DOHH2 (cell line): ENCODE data around the gene ADAM10.

Experiments used
- H3F3A ChIP-seq: fragments of 200-600 bp; sonication (generic), shearing (Covaris generic); 2 replicates; pipeline ENCODE4 v1.6.0; 2016; ENCODE audit warnings: antibody characterized with exemption, mild to moderate bottlenecking; ENCODE audit not compliant: control insufficient read depth, insufficient read depth
- H3K27ac ChIP-seq: fragments of 200-600 bp; sonication (generic); 2 replicates; pipeline ENCODE4 v1.5.1; 2014; ENCODE audit warnings: low read depth, mild to moderate bottlenecking, low read length, moderate library complexity
- H3K27me3 ChIP-seq: fragments of 200-600 bp; sonication (generic); 2 replicates; pipeline ENCODE4 v1.6.1; 2014; ENCODE audit warnings: mild to moderate bottlenecking, low read length, mixed read lengths; ENCODE audit not compliant: control insufficient read depth
- H3K36me3 ChIP-seq: fragments of 200-600 bp; sonication (generic); 2 replicates; pipeline ENCODE4 v1.6.1; 2014; ENCODE audit warnings: mild to moderate bottlenecking, low read length, moderate library complexity, mixed read lengths; ENCODE audit not compliant: control insufficient read depth
- H3K4me1 ChIP-seq: fragments of 200-600 bp; sonication (generic); 2 replicates; pipeline ENCODE4 v1.6.1; 2014; ENCODE audit warnings: mild to moderate bottlenecking, low read length, mixed read lengths; ENCODE audit not compliant: control insufficient read depth
- H3K4me2 ChIP-seq: fragments of 200-600 bp; sonication (generic); 2 replicates; pipeline ENCODE4 v1.6.0; 2014; ENCODE audit warnings: mild to moderate bottlenecking, low read length, moderate library complexity
- H3K4me3 ChIP-seq: fragments of 200-600 bp; sonication (generic); 2 replicates; pipeline ENCODE4 v1.5.1; 2014; ENCODE audit warnings: mild to moderate bottlenecking, low read length, mixed read lengths
- H3K79me2 ChIP-seq: fragments of 200-600 bp; sonication (generic); 2 replicates; pipeline ENCODE4 v1.6.1; 2014; ENCODE audit warnings: mild to moderate bottlenecking, low read length, mixed read lengths; ENCODE audit not compliant: control insufficient read depth
- H3K9me2 ChIP-seq: fragments of 200-600 bp; sonication (generic); replicated peaks from 2 replicates; pipeline ENCODE4 v1.6.1; 2014; ENCODE audit warnings: mild to moderate bottlenecking, low read length, mixed read lengths; ENCODE audit not compliant: control insufficient read depth
- H3K9me3 ChIP-seq: fragments of 200-600 bp; sonication (generic); 2 replicates; pipeline ENCODE4 v1.6.1; 2014; ENCODE audit warnings: antibody characterized with exemption, low read length, mixed read lengths; ENCODE audit not compliant: control insufficient read depth, insufficient read depth
- H4K20me1 ChIP-seq: fragments of 200-600 bp; sonication (generic); 2 replicates; pipeline ENCODE4 v1.6.0; 2014; ENCODE audit warnings: low read depth, mild to moderate bottlenecking, antibody characterized with exemption, low read length, moderate library complexity; ENCODE audit not compliant: control insufficient read depth, insufficient read depth
- EZH2phosphoT487 ChIP-seq: fragments of 200-600 bp; sonication (generic); IDR thresholded peaks from 2 replicates; pipeline ENCODE4 v1.6.1; 2017; ENCODE audit warnings: borderline replicate concordance, mild to moderate bottlenecking, antibody characterized with exemption, low read length, moderate library complexity, mixed read lengths
- TF ChIP-seq, protein P1 (sequence below): fragments of 200-600 bp; sonication (generic); IDR thresholded peaks from one replicate; pipeline ENCODE4 v1.5.1; 2014; ENCODE audit warnings: antibody characterized with exemption, mild to moderate bottlenecking, low read depth, low read length; ENCODE audit not compliant: poor library complexity, severe bottlenecking

Gene ADAM10

DNA sequence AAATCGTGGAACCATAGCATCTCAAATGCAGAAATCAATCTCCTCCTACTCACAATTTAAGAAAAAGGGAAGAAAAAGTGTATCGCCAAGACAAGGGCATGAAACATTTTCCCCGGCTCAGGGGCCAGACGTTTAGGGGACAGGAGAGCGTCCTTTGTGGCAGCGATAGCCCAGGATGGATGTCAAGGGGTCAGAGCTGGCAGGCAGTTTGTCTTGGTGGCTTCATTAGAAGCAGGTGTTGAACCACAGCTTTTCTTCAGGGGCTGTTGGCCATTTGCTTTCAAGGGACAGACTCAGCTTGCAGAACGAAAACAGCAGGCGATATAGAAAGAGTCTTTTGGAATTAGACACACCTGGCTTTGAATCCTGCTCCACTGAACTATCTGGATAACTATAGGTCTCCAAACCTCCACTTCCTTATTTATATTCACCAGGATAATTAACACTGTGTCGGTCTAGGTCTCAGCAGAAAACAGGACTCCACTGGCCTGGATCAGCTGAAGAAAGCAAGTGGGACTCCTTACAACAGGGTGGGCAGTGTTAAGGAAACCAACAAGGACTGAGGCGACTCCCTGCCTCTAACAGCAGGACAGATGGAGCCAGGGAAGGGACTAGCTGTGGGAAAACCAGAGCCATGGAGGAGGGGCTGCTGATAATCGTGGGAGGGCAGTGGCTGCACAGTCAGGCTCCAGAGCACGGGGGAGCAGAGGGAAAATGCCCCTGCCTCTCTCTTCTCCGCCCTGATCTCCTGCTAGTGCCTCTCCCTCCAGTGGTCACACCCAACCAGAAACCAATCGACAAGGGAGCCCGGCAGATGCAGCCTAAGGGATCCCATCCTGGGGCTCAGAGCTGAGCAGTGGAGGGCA lies 194.1 kb downstream of the ADAM10 start:
- no peaks in the 10 kb centered on the region; the same call in 1 of the 2 replicates for H3K27me3 ChIP-seq
- H3K4me1 ChIP-seq: no peaks in the 10 kb centered on the region
- H3K9me2 ChIP-seq: no peaks in the 10 kb centered on the region
- H3K27ac ChIP-seq: no peak overlapping the region
- no peaks in the 10 kb centered on the region for H3F3A ChIP-seq
- H3K79me2 ChIP-seq: no peaks in the 10 kb centered on the region
- H3K9me3 ChIP-seq: no peaks in the 10 kb centered on the region
- H3K4me3 ChIP-seq: no peak overlapping the region
- no peak for TF ChIP-seq EZH2phosphoT487
- TF ChIP-seq, protein P1, sequence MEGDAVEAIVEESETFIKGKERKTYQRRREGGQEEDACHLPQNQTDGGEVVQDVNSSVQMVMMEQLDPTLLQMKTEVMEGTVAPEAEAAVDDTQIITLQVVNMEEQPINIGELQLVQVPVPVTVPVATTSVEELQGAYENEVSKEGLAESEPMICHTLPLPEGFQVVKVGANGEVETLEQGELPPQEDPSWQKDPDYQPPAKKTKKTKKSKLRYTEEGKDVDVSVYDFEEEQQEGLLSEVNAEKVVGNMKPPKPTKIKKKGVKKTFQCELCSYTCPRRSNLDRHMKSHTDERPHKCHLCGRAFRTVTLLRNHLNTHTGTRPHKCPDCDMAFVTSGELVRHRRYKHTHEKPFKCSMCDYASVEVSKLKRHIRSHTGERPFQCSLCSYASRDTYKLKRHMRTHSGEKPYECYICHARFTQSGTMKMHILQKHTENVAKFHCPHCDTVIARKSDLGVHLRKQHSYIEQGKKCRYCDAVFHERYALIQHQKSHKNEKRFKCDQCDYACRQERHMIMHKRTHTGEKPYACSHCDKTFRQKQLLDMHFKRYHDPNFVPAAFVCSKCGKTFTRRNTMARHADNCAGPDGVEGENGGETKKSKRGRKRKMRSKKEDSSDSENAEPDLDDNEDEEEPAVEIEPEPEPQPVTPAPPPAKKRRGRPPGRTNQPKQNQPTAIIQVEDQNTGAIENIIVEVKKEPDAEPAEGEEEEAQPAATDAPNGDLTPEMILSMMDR: no peak
- no peaks in the 10 kb centered on the region for H4K20me1 ChIP-seq
- H3K4me2 ChIP-seq: no peak overlapping the region
- no peaks in the 10 kb centered on the region for H3K36me3 ChIP-seq

DNA sequence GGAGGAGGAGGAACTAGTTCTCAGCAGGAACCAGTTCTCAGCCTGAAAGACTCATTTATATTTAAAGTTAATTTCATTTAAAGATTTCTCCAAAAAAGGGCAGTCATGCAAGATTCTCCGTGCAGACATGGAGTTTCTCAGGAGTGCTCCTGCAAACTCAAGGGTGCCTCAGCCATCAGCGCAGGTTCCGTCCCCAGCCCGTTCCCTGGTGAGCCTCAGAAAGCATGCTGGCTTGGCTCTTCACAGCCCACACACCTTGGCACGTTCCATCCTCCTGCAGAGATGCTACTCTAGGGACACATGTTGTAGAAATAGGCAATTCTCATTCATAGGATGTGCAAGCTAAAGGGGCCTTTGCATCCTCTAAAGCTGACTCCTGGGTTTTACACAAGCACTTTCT lies 194.7 kb downstream of the ADAM10 start:
- no peaks in the 10 kb centered on the region for H3F3A ChIP-seq
- no peaks in the 10 kb centered on the region for H4K20me1 ChIP-seq
- H3K4me3 ChIP-seq: no peak overlapping the region
- no peaks in the 10 kb centered on the region for H3K9me2 ChIP-seq
- no peak overlapping the region for H3K27ac ChIP-seq
- no peaks in the 10 kb centered on the region for H3K36me3 ChIP-seq
- H3K79me2 ChIP-seq: no peaks in the 10 kb centered on the region
- no peaks in the 10 kb centered on the region for H3K9me3 ChIP-seq
- no peak for TF ChIP-seq EZH2phosphoT487
- TF ChIP-seq, protein P1: no peak
- no peak overlapping the region for H3K4me2 ChIP-seq
- no peaks in the 10 kb centered on the region for H3K4me1 ChIP-seq
- H3K27me3 ChIP-seq: no peaks in the 10 kb centered on the region; the same call in 1 of the 2 replicates

DNA sequence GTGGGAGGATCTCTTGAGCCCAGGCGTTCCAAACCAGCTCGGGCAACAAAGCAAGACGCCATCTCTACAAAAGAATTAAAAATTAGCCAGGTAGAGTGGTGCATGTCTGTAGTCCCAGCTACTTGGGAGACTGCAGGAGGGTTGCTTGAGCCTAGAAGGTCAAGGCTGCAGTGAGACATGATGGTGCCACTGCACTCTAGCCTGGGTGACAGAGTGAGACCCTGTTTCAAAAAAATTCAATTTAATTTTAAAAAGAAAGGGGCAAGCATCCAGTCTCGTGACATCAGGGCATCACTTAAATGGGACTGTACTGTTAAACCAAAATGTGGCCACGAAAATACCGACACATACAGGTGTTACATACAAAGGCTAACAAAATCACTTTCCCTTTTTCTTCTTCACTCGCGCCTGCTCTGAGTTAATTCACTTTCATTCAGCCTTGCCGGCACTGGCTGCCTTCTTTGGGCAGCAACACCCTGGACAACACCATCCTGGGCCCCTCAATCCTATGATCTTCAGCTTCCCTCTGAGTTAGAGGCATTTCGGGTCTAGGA lies 196.1 kb downstream of the ADAM10 start:
- no peaks in the 10 kb centered on the region for H3K36me3 ChIP-seq
- no peak overlapping the region for H3K4me2 ChIP-seq
- no peaks in the 10 kb centered on the region for H3K9me2 ChIP-seq
- H3K27ac ChIP-seq: no peak overlapping the region
- TF ChIP-seq, protein P1: no peak
- TF ChIP-seq EZH2phosphoT487: no peak
- no peaks in the 10 kb centered on the region; the same call in 1 of the 2 replicates for H3K27me3 ChIP-seq
- no peaks in the 10 kb centered on the region for H3F3A ChIP-seq
- H3K9me3 ChIP-seq: no peaks in the 10 kb centered on the region
- H3K79me2 ChIP-seq: no peaks in the 10 kb centered on the region
- H3K4me3 ChIP-seq: no peak overlapping the region
- H3K4me1 ChIP-seq: no peaks in the 10 kb centered on the region
- no peaks in the 10 kb centered on the region for H4K20me1 ChIP-seq
